Panc1 (cell line): ENCODE measurements around the gene LRFN3. TPM values are rescaled to one million over a fixed set of nuclear protein-coding genes. Genes with fewer than 3 reads are reported as not detected.

Experiments used
- ATAC-seq: fragments of 200-7000 bp; cut with Tn5 transposase; 2 replicates; pipeline ENCODE4 v1.9.1; 2020; ENCODE audit warnings: mild to moderate bottlenecking, moderate library complexity
- BruUV-seq: library from RNA; stranded (reverse); fragments of 400-500 nt; replicated peaks from 2 replicates; lab custom pipeline; 2021; lab: Mats Ljungman, UMichigan
- CTCF ChIA-PET: fragments of 300-600 bp; sonication (Branson Sonifier 250); formaldehyde crosslinking; loops from one replicate; lab custom pipeline; 2022; ENCODE audit warnings: antibody characterized with exemption; lab: Charles Lee
- POLR2A ChIA-PET: fragments of 300-600 bp; sonication (Branson Sonifier 250); formaldehyde crosslinking; loops from one replicate; lab custom pipeline; 2022; ENCODE audit warnings: antibody characterized with exemption; lab: Charles Lee
- DNase-seq: peaks from one replicate; pipeline ENCODE4 v3.0.0-alpha.2; 2010; ENCODE audit warnings: low read depth, low spot score
- H3K27ac ChIP-seq: 2 replicates; pipeline ENCODE4 v1.5.1; 2011; ENCODE audit warnings: mild to moderate bottlenecking, low read length, inconsistent platforms
- H3K27me3 ChIP-seq: fragments of 200-500 bp; sonication (Bioruptor generic); 2 replicates; pipeline ENCODE4 v1.6.0; 2014; ENCODE audit warnings: low read length, inconsistent platforms; ENCODE audit not compliant: control insufficient read depth, insufficient read depth
- H3K36me3 ChIP-seq: fragments of 200-500 bp; sonication (Bioruptor generic); 2 replicates; pipeline ENCODE4 v1.5.1; 2014; ENCODE audit warnings: inconsistent platforms, mild to moderate bottlenecking, low read length, moderate library complexity; ENCODE audit not compliant: control insufficient read depth, insufficient read depth
- H3K4me1 ChIP-seq: 2 replicates; pipeline ENCODE4 v1.5.1; 2011; ENCODE audit warnings: inconsistent platforms, mild to moderate bottlenecking, low read length, moderate library complexity; ENCODE audit not compliant: control insufficient read depth, insufficient read depth
- H3K4me3 ChIP-seq, 2 experiments: 2 replicates each; pipeline ENCODE4 v1.5.1; 2011 to 2012; ENCODE audit warnings: low read depth in 2 of 2, low read length in 2 of 2, mild to moderate bottlenecking in 2 of 2, inconsistent platforms in 1 of 2, moderate library complexity in 1 of 2
- H3K9me3 ChIP-seq: fragments of 200-500 bp; sonication (Bioruptor generic); 2 replicates; pipeline ENCODE4 v1.5.1; 2014; ENCODE audit warnings: low read depth, mild to moderate bottlenecking, inconsistent platforms, low read length, moderate library complexity; ENCODE audit not compliant: control insufficient read depth, insufficient read depth
- POLR2AphosphoS5 ChIP-seq: IDR thresholded peaks from 2 replicates; pipeline ENCODE4 v1.6.1; 2012; ENCODE audit warnings: mild to moderate bottlenecking, low read depth, low read length, moderate library complexity
- SIN3A ChIP-seq: IDR thresholded peaks from 2 replicates; pipeline ENCODE4 v1.6.1; 2012; ENCODE audit warnings: low read depth, mild to moderate bottlenecking, low read length, moderate library complexity, borderline replicate concordance; ENCODE audit not compliant: insufficient read depth
- TCF7L2 ChIP-seq: IDR thresholded peaks from 2 replicates; pipeline ENCODE4 v1.6.1; 2011; ENCODE audit warnings: mild to moderate bottlenecking, low read depth, low read length, inconsistent platforms
- in situ Hi-C: cut with HindIII; loops from 2 replicates; pipeline ENCODE4 v1.10.0; 2016; ENCODE audit warnings: low sequenced_read_pairs, low pct_unique_long_range_greater_than_20kb
- intact Hi-C: fragments of 100-400 bp; cut with micrococcal nuclease; formaldehyde crosslinking; loops from one replicate; pipeline ENCODE4 v1.10.0; 2022; ENCODE audit not compliant: unreplicated experiment
- total RNA-seq: library from RNA; stranded (reverse); gene quantifications from one replicate; pipeline ENCODE4 v1.2.1, GENCODE V29; 2021; ENCODE audit not compliant: unreplicated experiment
- TF ChIP-seq, protein P1 (sequence below), 2 experiments: IDR thresholded peaks; 2 replicates each; pipeline ENCODE4 v1.6.1; 2011 to 2012; ENCODE audit warnings: low read depth in 2 of 2, control low read depth in 1 of 2, low read length in 1 of 2, mild to moderate bottlenecking in 1 of 2, moderate library complexity in 1 of 2; ENCODE audit not compliant: insufficient read depth in 1 of 2
- TF ChIP-seq, protein P2 (sequence below): fragments of 450-650 bp; IDR thresholded peaks from 2 replicates; pipeline ENCODE4 v1.5.1; 2017; ENCODE audit warnings: mild to moderate bottlenecking

LRFN3 gene
- total RNA-seq, 1 experiment from 2014 or later, result 16.7 TPM

DNA sequence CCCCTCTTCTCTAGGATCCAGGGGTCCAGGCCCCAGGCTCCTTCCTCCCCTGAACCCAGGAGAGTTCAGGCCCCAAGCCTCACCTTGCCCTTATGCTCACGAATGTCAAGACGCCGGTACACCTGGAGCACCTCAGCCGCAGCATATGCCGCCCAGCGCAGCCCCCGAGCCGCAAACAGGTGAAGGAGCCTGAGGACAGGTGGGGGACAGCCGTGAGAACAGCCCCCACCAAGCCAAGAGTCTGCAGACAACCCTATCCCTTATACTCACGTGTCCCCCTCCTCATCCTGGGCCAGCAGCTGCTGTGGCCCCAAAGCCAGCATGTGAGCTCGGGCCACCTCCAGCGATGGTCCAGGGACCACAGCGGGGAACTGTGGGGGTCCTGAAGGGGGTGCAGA is 39.5 kb upstream of the LRFN3 start:
- in situ Hi-C loops (no loop called here), intact Hi-C loops (no loop called here)
- H3K27ac ChIP-seq, result no peak overlapping the region
- BruUV-seq, result no TSS peak
- ATAC-seq (no peak), DNase-seq (no peak)
- H3K36me3 ChIP-seq, result no peaks in the 10 kb centered on the region
- ChIA-PET CTCF (no interaction called here), POLR2A (no interaction called here)
- peaks cover 13% of the 10 kb centered on the region for H3K4me1 ChIP-seq
- no peak overlapping the region for H3K4me3 ChIP-seq
- no peaks in the 10 kb centered on the region for H3K9me3 ChIP-seq
- TF ChIP-seq TCF7L2, result no peak
- TF ChIP-seq SIN3A, result no peak
- TF ChIP-seq, protein P1, sequence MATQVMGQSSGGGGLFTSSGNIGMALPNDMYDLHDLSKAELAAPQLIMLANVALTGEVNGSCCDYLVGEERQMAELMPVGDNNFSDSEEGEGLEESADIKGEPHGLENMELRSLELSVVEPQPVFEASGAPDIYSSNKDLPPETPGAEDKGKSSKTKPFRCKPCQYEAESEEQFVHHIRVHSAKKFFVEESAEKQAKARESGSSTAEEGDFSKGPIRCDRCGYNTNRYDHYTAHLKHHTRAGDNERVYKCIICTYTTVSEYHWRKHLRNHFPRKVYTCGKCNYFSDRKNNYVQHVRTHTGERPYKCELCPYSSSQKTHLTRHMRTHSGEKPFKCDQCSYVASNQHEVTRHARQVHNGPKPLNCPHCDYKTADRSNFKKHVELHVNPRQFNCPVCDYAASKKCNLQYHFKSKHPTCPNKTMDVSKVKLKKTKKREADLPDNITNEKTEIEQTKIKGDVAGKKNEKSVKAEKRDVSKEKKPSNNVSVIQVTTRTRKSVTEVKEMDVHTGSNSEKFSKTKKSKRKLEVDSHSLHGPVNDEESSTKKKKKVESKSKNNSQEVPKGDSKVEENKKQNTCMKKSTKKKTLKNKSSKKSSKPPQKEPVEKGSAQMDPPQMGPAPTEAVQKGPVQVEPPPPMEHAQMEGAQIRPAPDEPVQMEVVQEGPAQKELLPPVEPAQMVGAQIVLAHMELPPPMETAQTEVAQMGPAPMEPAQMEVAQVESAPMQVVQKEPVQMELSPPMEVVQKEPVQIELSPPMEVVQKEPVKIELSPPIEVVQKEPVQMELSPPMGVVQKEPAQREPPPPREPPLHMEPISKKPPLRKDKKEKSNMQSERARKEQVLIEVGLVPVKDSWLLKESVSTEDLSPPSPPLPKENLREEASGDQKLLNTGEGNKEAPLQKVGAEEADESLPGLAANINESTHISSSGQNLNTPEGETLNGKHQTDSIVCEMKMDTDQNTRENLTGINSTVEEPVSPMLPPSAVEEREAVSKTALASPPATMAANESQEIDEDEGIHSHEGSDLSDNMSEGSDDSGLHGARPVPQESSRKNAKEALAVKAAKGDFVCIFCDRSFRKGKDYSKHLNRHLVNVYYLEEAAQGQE (IDR thresholded peaks at IDR 0.05; ENCODE audit: insufficient read depth in 1 of 2, low read depth in 2 of 2, low read length in 1 of 2), result no peak
- no peak for TF ChIP-seq POLR2AphosphoS5
- TF ChIP-seq, protein P2, sequence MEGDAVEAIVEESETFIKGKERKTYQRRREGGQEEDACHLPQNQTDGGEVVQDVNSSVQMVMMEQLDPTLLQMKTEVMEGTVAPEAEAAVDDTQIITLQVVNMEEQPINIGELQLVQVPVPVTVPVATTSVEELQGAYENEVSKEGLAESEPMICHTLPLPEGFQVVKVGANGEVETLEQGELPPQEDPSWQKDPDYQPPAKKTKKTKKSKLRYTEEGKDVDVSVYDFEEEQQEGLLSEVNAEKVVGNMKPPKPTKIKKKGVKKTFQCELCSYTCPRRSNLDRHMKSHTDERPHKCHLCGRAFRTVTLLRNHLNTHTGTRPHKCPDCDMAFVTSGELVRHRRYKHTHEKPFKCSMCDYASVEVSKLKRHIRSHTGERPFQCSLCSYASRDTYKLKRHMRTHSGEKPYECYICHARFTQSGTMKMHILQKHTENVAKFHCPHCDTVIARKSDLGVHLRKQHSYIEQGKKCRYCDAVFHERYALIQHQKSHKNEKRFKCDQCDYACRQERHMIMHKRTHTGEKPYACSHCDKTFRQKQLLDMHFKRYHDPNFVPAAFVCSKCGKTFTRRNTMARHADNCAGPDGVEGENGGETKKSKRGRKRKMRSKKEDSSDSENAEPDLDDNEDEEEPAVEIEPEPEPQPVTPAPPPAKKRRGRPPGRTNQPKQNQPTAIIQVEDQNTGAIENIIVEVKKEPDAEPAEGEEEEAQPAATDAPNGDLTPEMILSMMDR, result no peak
- H3K27me3 ChIP-seq, result no peaks in the 10 kb centered on the region

DNA sequence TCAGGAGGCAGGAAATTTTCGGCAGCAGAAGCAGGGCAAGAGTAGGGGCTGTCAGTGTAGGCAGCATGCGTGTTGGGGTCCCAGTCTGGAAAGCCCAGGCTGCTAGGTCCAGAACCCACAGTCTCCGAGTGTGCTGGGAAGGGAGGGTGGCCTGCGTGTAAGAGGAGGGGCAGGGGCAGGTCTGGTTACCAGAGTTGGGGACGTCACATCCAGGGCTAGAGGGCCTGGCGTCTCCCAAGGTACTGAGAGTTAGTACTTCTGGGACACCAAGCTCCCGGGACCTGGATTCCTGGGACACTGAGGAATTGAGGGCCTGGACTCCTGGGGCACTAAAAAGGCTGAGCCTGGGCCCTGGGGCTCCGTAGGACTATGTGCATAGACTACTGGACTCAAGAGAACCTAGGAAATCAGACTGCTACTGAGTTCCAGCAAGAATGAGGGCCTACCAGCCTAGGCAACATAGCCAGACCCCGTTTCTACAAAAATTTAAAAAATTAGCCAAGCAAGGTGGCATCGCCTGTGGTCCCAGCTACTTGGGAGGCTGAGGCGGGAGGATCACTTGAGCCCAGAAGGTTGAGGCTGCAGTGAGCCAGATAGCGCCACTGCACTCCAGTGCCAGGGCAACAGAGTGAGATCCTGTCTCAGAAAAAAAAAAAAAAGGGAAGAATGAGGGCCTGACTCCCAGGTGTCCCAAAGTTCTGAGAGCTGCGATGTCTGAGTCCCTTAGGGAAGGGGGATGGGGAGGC is 38.3 kb upstream of the LRFN3 start:
- Histone ChIP-seq H3K27ac (peak overlapping the region; percentile 90), H3K4me1 (peaks cover 20% of the 10 kb centered on the region), H3K27me3 (no peaks in the 10 kb centered on the region), H3K4me3 (peak overlapping the region; percentile 88 to 90), H3K9me3 (no peaks in the 10 kb centered on the region), H3K36me3 (no peaks in the 10 kb centered on the region)
- no peak for ATAC-seq
- POLR2A ChIA-PET, result interaction anchor here (0.6 to 0.7 kb wide), 2 partner anchors 12 to 51 kb away, joined by 6 to 7 read pairs; no protein-coding TSS in a partner anchor
- intact Hi-C loops, result no loop called here
- TF ChIP-seq, protein P2, result no peak
- no peak for TF ChIP-seq POLR2AphosphoS5
- no peak for TF ChIP-seq TCF7L2
- TF ChIP-seq, protein P1 (IDR thresholded peaks at IDR 0.05; ENCODE audit: insufficient read depth in 1 of 2, low read depth in 2 of 2, low read length in 1 of 2), result no peak
- TF ChIP-seq SIN3A, result no peak
- DNase-seq, result no peak
- in situ Hi-C loops, result no loop called here
- no TSS peak for BruUV-seq
- CTCF ChIA-PET, result no interaction called here
